ENCODE measurements around the gene TTC7B. TPM values are rescaled to one million over a fixed set of nuclear protein-coding genes. Genes with fewer than 3 reads are reported as not detected.

TTC7B gene
- total RNA-seq, 1 experiment from 2014 or later = 70.6 TPM

- H3K27ac ChIP-seq (ENCODE audit: low read depth, low read length) = no peak overlapping the region
- H3K4me2 ChIP-seq (ENCODE audit: low read length) = no peak overlapping the region
- no peaks in the 10 kb centered on the region for H3K9me3 ChIP-seq (ENCODE audit: control insufficient read depth in 1 of 2, insufficient read depth in 1 of 2, low read depth in 1 of 2, low read length in 2 of 2)
- DNase-seq (ENCODE audit: low read depth, low spot score) (no peak), ATAC-seq (no peak)
- TF ChIP-seq POLR2AphosphoS5 (IDR thresholded peaks at IDR 0.05; ENCODE audit: low read depth, low read length) (no peak), CTCF (IDR thresholded peaks at IDR 0.05 in 2 of 3, conservative IDR thresholded peaks at IDR 0.05 in 1 of 3; ENCODE audit: borderline replicate concordance in 1 of 3, insufficient read depth in 1 of 3, low read depth in 2 of 3, low read length in 2 of 3) (no peak), EZH2 (IDR thresholded peaks at IDR 0.05) (no peak), ATF3 (IDR thresholded peaks at IDR 0.05) (no peak), REST (IDR thresholded peaks at IDR 0.05; ENCODE audit: low read depth) (no peak), SIN3A (IDR thresholded peaks at IDR 0.05; ENCODE audit: low read depth) (no peak), CEBPB (IDR thresholded peaks at IDR 0.05; ENCODE audit: low read depth) (no peak)
- no peaks in the 10 kb centered on the region for H3K79me2 ChIP-seq (ENCODE audit: insufficient read depth, low read length)
- no peaks in the 10 kb centered on the region for H3K27me3 ChIP-seq (ENCODE audit: insufficient read depth, low read length)
- ChIA-PET CTCF (no interaction called here), RAD21 (ENCODE audit: low non-redundant PET in 1 of 2, low total read pairs in 2 of 2, uncharacterized antibody in 2 of 2, unreplicated experiment in 2 of 2) (no interaction called here), POLR2A (no interaction called here)
- no peak overlapping the region for H3K4me3 ChIP-seq (replicated peaks in 1 of 2; ENCODE audit: low read depth in 1 of 2, low read length in 2 of 2)
- H3K36me3 ChIP-seq (ENCODE audit: control insufficient read depth in 1 of 2, insufficient read depth in 2 of 2, low read length in 2 of 2) = 0 out of 4 replicates have a peak, but pooled peaks cover 0 to 5% of the 10 kb centered on the region in 2 experiments
- H3K9me2 ChIP-seq (ENCODE audit: insufficient read depth) = no peaks in the 10 kb centered on the region
- intact Hi-C loops (cut with micrococcal nuclease) = no loop called here
- no peak overlapping the region for H3K9ac ChIP-seq (ENCODE audit: low read length)
- H4K20me1 ChIP-seq (ENCODE audit: insufficient read depth) = no peaks in the 10 kb centered on the region
- BruUV-seq (replicated peaks) = no TSS peak
- H2AFZ ChIP-seq (ENCODE audit: low read depth, low read length, poor library complexity, severe bottlenecking) = no peak overlapping the region
- no peaks in the 10 kb centered on the region for H3K4me1 ChIP-seq (ENCODE audit: control insufficient read depth in 1 of 2, insufficient read depth in 2 of 2, low read length in 2 of 2)
Measured at GRCh38 chr14:90773705-90774104, 42.5 kb downstream of the TTC7B start.
